ENCODE data around the gene LDLRAD4.

The LDLRAD4 gene

DNA sequence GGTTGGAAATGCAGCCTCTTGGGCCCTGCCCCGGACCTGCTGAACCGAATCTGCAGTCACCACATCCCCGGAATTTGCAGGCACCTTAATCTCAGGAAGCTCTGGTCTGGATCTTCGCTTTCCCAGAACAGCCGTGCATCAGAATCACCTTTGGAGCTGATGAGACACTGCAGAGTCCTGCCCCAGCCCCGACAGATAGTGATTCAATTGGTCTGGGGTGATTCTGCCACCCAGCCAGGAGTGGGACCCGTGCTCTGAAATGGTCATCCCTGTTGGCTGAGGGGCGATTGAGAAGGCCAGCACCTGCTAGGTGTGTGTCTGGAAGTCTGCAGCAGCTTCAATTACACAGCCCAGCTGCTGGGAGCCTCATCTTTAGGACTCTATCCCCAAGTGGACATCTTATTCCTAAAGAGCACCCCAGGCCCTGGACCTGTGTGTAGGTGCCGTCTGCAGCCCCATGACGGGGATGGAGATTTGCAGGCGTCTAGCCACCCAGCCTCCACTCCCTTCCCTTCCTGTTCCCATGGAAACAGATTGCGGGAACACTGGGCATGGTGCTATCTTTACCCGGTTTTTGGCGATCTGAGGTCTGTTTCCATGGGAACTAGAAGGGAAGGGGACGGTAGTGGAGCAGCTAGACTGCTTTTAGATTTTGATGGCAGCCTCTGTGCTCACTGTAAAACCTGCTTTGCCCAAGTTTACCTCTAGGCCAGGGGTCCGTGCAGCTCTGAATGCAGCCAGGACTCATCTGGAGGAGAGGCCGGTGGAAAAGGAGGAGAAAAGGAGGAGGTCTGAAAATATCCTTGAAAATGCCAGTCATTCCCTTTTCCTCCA is 156.1 kb downstream of the LDLRAD4 start:
- H3K27ac ChIP-seq (ENCODE audit: low read depth in 2 of 2, low read length in 2 of 2): peak overlapping the region in 1 of 2 donors; percentile 38
- no peaks in the 10 kb centered on the region for H3K9me3 ChIP-seq (ENCODE audit: control insufficient read depth in 2 of 2, low read length in 2 of 2)
- no peaks in the 10 kb centered on the region for H3K27me3 ChIP-seq (ENCODE audit: control insufficient read depth in 2 of 2, insufficient read depth in 2 of 2, low read length in 2 of 2)
- peaks cover 15 to 21% of the 10 kb centered on the region in 2 donors for H3K4me1 ChIP-seq (ENCODE audit: control insufficient read depth in 2 of 2, insufficient read depth in 2 of 2, low read length in 2 of 2)
- H3K4me3 ChIP-seq (ENCODE audit: low read length in 2 of 2): no peak overlapping the region
- no peak overlapping the region for H3K9ac ChIP-seq (ENCODE audit: low read depth in 1 of 2, low read length in 2 of 2)
- no peaks in the 10 kb centered on the region for H3K36me3 ChIP-seq (ENCODE audit: control insufficient read depth in 2 of 2, insufficient read depth in 2 of 2, low read length in 2 of 2)

DNA sequence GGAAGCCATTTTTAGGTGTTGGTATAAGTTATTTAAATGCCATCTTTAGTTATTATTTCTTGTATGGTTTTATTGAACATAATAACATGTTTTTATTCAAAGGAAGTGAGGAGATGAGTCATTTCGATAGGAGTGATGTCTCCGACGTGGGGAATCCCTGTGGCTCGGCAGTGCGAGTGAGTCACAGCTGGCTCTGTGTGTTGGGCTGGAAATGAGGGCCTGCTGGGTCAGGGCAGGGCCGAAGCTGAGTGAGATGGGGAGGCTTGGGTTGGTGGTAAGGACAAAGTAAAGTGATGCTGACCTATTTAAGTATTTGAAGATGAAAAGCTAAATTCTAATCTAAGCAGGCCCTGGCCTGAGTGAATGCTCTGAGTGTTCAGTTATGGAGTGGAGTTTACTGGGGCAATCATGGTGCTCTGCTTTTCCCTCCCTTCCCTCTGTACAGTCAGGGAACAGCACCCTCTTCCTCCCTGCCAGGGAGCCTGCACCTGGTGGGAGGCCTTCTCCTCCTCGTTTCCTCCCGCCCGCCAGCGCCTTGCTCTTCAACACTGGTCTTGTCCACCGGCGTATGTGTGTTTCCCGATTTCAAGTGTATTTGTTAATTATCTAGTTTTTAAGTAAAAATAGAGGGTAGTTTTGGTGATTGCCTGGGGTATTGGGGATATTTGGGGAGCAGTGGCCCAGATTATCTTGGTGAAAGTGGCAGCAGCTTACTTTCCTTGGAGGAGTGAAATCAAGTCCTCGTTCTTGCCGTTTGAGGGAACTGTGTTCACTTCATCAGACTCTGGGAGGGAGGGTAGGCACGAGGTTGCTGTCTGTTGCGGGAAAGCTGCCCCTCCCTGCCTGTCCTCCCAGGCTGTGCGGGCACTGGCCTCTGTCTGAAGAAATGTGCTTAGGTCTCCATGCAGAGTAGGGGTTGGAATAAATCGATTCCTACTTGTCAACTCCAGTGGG is 157.0 kb downstream of the LDLRAD4 start:
- Histone ChIP-seq H3K9ac (ENCODE audit: low read depth in 1 of 2, low read length in 2 of 2) (no peak overlapping the region), H3K27ac (ENCODE audit: low read depth in 2 of 2, low read length in 2 of 2) (peak overlapping the region in 1 of 2 donors; percentile 56), H3K9me3 (ENCODE audit: control insufficient read depth in 2 of 2, low read length in 2 of 2) (no peaks in the 10 kb centered on the region), H3K27me3 (ENCODE audit: control insufficient read depth in 2 of 2, insufficient read depth in 2 of 2, low read length in 2 of 2) (no peaks in the 10 kb centered on the region), H3K36me3 (ENCODE audit: control insufficient read depth in 2 of 2, insufficient read depth in 2 of 2, low read length in 2 of 2) (no peaks in the 10 kb centered on the region), H3K4me1 (ENCODE audit: control insufficient read depth in 2 of 2, insufficient read depth in 2 of 2, low read length in 2 of 2) (peaks cover 13 to 19% of the 10 kb centered on the region in 2 donors), H3K4me3 (ENCODE audit: low read length in 2 of 2) (no peak overlapping the region)

DNA sequence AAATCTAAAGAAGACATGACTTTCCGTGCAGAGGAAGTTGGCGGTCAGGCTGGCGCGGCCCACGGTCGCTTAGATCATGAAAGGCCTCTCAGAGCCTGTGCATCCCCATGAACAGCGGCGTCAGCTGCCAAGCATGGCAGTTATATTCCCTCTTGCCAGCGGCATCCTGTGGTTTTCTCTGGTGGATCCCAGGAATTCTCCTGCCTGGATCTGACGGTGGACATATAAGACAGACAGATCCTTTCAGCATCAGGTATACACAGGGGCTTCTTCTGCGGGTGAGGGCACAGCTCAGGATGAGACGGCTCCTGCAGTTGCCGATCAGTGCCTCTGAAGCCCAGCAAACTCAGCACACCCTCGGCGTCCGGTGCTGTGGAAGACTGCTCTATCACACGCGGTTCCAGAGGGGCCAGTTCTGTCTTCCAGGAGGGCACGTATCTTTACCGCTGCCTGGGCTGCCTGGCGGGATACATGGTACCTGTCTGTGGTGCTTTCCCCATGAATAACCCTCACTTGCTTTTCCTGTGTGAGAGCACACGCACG is 157.8 kb downstream of the LDLRAD4 start:
- peak overlapping the region in 1 of 2 donors; percentile 56 for H3K27ac ChIP-seq (ENCODE audit: low read depth in 2 of 2, low read length in 2 of 2)
- no peak overlapping the region for H3K9ac ChIP-seq (ENCODE audit: low read depth in 1 of 2, low read length in 2 of 2)
- peaks cover 13 to 19% of the 10 kb centered on the region in 2 donors for H3K4me1 ChIP-seq (ENCODE audit: control insufficient read depth in 2 of 2, insufficient read depth in 2 of 2, low read length in 2 of 2)

DNA sequence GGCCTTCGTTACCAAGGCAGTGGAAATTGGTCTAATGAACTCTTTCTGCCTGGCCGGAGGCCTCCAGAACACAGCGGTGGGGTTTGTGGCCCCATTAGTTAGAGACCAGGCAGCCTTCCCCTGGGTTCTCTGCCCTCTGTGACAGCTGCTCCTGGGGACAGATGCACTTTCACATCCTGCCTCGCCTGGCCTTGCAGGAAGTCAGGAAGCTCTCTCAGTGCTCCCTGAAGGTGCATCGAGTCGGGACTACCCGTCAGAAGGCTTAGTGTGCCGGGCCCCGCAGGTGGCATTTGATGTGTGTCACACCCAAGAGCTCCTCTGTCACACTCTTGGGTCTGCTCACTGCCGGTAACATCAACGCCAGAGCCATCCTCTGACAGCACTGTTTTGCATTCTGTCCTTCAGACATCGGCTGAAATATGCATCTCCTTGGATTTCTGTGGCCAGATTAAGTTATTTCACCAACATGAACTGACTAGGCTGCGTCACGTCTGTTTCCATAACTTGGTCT is 158.3 kb downstream of the LDLRAD4 start:
- no peak overlapping the region for H3K9ac ChIP-seq (ENCODE audit: low read depth in 1 of 2, low read length in 2 of 2)
- H3K4me1 ChIP-seq (ENCODE audit: control insufficient read depth in 2 of 2, insufficient read depth in 2 of 2, low read length in 2 of 2): peaks cover 17 to 21% of the 10 kb centered on the region in 2 donors
- no peaks in the 10 kb centered on the region for H3K27me3 ChIP-seq (ENCODE audit: control insufficient read depth in 2 of 2, insufficient read depth in 2 of 2, low read length in 2 of 2)
- H3K4me3 ChIP-seq (ENCODE audit: low read length in 2 of 2): no peak overlapping the region
- no peaks in the 10 kb centered on the region for H3K9me3 ChIP-seq (ENCODE audit: control insufficient read depth in 2 of 2, low read length in 2 of 2)
- H3K27ac ChIP-seq (ENCODE audit: low read depth in 2 of 2, low read length in 2 of 2): peak overlapping the region in 1 of 2 donors; percentile 27
- no peaks in the 10 kb centered on the region for H3K36me3 ChIP-seq (ENCODE audit: control insufficient read depth in 2 of 2, insufficient read depth in 2 of 2, low read length in 2 of 2)

More for the DNA sequence above, 157.8 kb downstream of the LDLRAD4 start:
- H3K4me3 ChIP-seq (ENCODE audit: low read length in 2 of 2): no peak overlapping the region
- no peaks in the 10 kb centered on the region for H3K9me3 ChIP-seq (ENCODE audit: control insufficient read depth in 2 of 2, low read length in 2 of 2)
- H3K27me3 ChIP-seq (ENCODE audit: control insufficient read depth in 2 of 2, insufficient read depth in 2 of 2, low read length in 2 of 2): no peaks in the 10 kb centered on the region
- no peaks in the 10 kb centered on the region for H3K36me3 ChIP-seq (ENCODE audit: control insufficient read depth in 2 of 2, insufficient read depth in 2 of 2, low read length in 2 of 2)

DNA sequence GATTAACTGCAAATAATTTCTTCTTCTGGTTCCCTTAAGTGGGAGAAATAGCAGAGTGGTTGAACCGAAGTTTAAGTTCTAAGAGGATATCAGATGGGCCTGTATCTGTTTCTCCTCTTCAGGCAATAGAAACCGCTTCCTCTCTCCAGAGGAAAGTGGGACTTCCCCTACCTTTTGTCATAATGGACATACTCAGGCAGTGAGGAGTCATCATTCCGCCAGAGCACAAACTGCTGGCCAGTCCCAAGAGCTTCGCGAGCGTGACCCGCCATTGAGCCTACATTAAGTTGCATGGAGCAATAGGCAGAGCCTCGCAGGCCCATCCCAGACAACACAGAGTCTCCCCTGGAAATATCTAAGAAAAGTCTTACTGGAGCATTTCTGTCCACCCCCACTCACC is 158.9 kb downstream of the LDLRAD4 start:
- Histone ChIP-seq H3K9ac (ENCODE audit: low read depth in 1 of 2, low read length in 2 of 2) (no peak overlapping the region), H3K27me3 (ENCODE audit: control insufficient read depth in 2 of 2, insufficient read depth in 2 of 2, low read length in 2 of 2) (no peaks in the 10 kb centered on the region), H3K36me3 (ENCODE audit: control insufficient read depth in 2 of 2, insufficient read depth in 2 of 2, low read length in 2 of 2) (no peaks in the 10 kb centered on the region), H3K4me3 (ENCODE audit: low read length in 2 of 2) (no peak overlapping the region), H3K4me1 (ENCODE audit: control insufficient read depth in 2 of 2, insufficient read depth in 2 of 2, low read length in 2 of 2) (peaks cover 16 to 22% of the 10 kb centered on the region in 2 donors), H3K27ac (ENCODE audit: low read depth in 2 of 2, low read length in 2 of 2) (no peak overlapping the region), H3K9me3 (ENCODE audit: control insufficient read depth in 2 of 2, low read length in 2 of 2) (no peaks in the 10 kb centered on the region)

DNA sequence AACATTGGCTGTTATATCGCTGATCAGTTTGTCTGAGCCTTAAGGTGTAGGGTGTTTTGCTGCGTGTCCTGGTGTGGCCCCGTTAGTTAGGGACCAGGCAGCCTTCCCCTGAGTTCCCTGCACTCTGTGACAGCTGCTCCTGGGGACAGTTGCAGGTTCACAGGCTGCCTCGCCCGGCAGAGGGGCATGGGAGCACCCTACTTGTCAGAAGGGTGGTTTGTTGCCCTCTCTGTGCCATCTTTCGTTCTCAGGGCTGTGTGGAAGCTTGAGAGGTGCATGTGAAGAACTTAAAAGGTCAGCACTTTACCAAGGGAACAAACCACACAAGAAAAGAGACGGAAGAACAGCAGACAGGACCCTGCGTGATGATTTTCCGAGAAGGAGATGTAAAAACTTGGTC is 159.6 kb downstream of the LDLRAD4 start:
- no peak overlapping the region for H3K9ac ChIP-seq (ENCODE audit: low read depth in 1 of 2, low read length in 2 of 2)
- H3K36me3 ChIP-seq (ENCODE audit: control insufficient read depth in 2 of 2, insufficient read depth in 2 of 2, low read length in 2 of 2): no peaks in the 10 kb centered on the region
- no peaks in the 10 kb centered on the region for H3K27me3 ChIP-seq (ENCODE audit: control insufficient read depth in 2 of 2, insufficient read depth in 2 of 2, low read length in 2 of 2)
- peaks cover 20 to 29% of the 10 kb centered on the region in 2 donors for H3K4me1 ChIP-seq (ENCODE audit: control insufficient read depth in 2 of 2, insufficient read depth in 2 of 2, low read length in 2 of 2)
- H3K4me3 ChIP-seq (ENCODE audit: low read length in 2 of 2): no peak overlapping the region
- H3K9me3 ChIP-seq (ENCODE audit: control insufficient read depth in 2 of 2, low read length in 2 of 2): no peaks in the 10 kb centered on the region
- H3K27ac ChIP-seq (ENCODE audit: low read depth in 2 of 2, low read length in 2 of 2): no peak overlapping the region

DNA sequence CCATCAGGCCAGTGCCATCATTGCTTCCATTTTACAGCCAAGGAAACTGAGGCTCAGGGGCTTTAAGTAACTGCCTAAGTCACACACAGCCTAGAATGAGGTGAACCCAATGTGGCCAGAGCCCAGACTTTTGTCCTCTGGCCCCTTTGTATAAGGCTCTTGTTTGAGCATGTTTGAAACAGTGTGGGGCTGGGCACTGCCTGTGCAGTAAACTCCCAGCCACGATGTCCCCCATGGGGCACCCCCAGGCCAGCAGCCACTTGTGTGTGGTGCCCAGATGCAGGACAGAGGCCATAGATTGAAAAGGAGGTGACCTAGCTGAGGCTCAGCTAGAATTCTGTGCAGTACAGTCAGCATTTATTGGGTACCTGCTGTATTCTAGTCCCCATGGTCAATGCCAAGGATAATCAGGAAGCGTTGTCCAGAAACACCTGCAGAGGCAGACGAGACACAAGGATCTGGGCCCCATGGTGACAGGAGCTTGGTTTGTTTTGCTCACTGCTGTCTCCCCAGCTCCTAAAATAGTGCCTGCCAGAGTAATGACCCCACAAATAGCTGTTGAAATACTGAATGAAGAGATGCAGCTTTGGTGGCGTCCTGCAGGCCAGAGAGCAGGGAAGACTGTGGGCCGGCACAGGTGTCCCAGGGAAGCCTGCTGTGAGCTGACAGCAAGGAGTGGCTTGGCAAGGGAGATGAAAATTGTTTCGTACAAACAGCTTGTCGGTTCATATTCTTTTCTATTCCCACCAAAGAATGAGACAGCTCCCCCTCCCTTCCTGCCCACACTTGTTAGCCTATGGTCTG is 160.7 kb downstream of the LDLRAD4 start:
- Histone ChIP-seq H3K4me1 (ENCODE audit: control insufficient read depth in 2 of 2, insufficient read depth in 2 of 2, low read length in 2 of 2) (peaks cover 21 to 31% of the 10 kb centered on the region in 2 donors), H3K4me3 (ENCODE audit: low read length in 2 of 2) (no peak overlapping the region), H3K9ac (ENCODE audit: low read depth in 1 of 2, low read length in 2 of 2) (no peak overlapping the region), H3K9me3 (ENCODE audit: control insufficient read depth in 2 of 2, low read length in 2 of 2) (no peaks in the 10 kb centered on the region), H3K27me3 (ENCODE audit: control insufficient read depth in 2 of 2, insufficient read depth in 2 of 2, low read length in 2 of 2) (no peaks in the 10 kb centered on the region), H3K27ac (ENCODE audit: low read depth in 2 of 2, low read length in 2 of 2) (no peak overlapping the region), H3K36me3 (ENCODE audit: control insufficient read depth in 2 of 2, insufficient read depth in 2 of 2, low read length in 2 of 2) (no peaks in the 10 kb centered on the region)

DNA sequence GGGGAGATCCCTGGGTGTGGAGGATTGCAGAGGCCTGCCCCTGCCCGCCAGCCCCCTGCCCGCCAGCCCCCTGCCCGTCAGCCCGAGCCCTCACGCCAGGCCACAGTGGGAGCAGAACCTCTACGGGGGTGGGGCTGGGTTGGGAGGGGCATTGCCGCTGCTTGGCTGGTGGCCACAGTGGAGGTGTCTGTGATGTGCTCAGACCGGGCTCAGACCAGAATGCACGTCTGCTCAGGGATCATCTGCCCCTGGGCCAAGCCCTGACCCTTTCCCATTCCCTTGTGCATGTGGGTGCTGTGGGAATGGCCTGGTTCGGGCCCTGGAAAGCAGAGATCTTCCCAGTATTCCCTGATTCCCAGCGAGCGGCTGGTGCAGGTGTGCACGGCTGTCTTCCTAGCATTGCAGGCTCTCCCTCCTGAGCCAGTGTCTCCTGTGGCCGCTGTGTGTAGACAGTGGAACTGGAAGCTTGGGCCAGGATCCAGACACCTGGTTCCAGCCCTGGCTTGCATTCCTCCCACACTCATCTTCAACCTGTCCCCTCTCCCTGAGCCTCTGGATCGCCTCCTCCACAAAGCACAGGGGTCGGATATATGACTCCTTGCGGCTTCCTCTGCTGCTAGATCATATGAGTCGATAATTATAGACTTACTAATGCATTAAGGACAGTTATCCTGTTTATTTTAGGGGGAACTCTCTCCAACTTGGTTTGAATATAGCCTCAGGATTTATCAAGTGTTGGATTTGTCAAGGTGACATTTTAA is 161.6 kb downstream of the LDLRAD4 start:
- H3K9ac ChIP-seq (ENCODE audit: low read depth in 1 of 2, low read length in 2 of 2): no peak overlapping the region
- no peak overlapping the region for H3K4me3 ChIP-seq (ENCODE audit: low read length in 2 of 2)
- no peaks in the 10 kb centered on the region for H3K9me3 ChIP-seq (ENCODE audit: control insufficient read depth in 2 of 2, low read length in 2 of 2)
- no peaks in the 10 kb centered on the region for H3K36me3 ChIP-seq (ENCODE audit: control insufficient read depth in 2 of 2, insufficient read depth in 2 of 2, low read length in 2 of 2)
- H3K4me1 ChIP-seq (ENCODE audit: control insufficient read depth in 2 of 2, insufficient read depth in 2 of 2, low read length in 2 of 2): peaks cover 21 to 27% of the 10 kb centered on the region in 2 donors
- no peaks in the 10 kb centered on the region for H3K27me3 ChIP-seq (ENCODE audit: control insufficient read depth in 2 of 2, insufficient read depth in 2 of 2, low read length in 2 of 2)
- peak overlapping the region in 1 of 2 donors; percentile 14 for H3K27ac ChIP-seq (ENCODE audit: low read depth in 2 of 2, low read length in 2 of 2)

DNA sequence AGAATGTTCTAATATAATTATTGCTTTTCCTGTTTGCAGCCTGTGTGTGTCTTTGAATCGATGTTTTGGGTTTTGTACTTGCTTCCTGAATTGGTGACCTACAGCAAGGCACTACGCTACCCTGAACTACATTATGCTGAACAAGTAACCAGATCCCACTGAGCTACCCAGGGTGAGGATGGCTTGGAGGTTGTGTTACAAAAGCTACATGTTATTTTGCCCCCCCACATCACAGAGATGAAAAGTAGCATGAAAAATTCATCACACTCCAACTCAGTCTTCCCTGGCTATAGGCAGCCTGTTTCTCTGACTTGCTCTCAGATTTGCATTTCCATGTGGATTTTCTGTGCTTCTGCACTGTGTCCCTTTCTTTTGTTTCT is 162.1 kb downstream of the LDLRAD4 start:
- Histone ChIP-seq H3K27me3 (ENCODE audit: control insufficient read depth in 2 of 2, insufficient read depth in 2 of 2, low read length in 2 of 2) (no peaks in the 10 kb centered on the region), H3K4me1 (ENCODE audit: control insufficient read depth in 2 of 2, insufficient read depth in 2 of 2, low read length in 2 of 2) (peaks cover 21 to 27% of the 10 kb centered on the region in 2 donors), H3K9me3 (ENCODE audit: control insufficient read depth in 2 of 2, low read length in 2 of 2) (no peaks in the 10 kb centered on the region), H3K27ac (ENCODE audit: low read depth in 2 of 2, low read length in 2 of 2) (no peak overlapping the region), H3K36me3 (ENCODE audit: control insufficient read depth in 2 of 2, insufficient read depth in 2 of 2, low read length in 2 of 2) (no peaks in the 10 kb centered on the region), H3K9ac (ENCODE audit: low read depth in 1 of 2, low read length in 2 of 2) (no peak overlapping the region), H3K4me3 (ENCODE audit: low read length in 2 of 2) (no peak overlapping the region)
